A549 (cell line): Measurements from ENCODE around the gene GAK. TPM values are rescaled to one million over a fixed set of nuclear protein-coding genes. Genes with fewer than 3 reads are reported as not detected.

Source experiments
- ATAC-seq, 2 experiments: fragments of 200-7000 bp in 1 of 2; fragments of >200 bp in 1 of 2; cut with Nextera tagmentation in 1 of 2; cut with Tn5 transposase in 1 of 2; 3 replicates each; pipeline versions ENCODE4 v1.8.0 to v1.9.1; 2018 to 2020; ENCODE audit warnings: mild to moderate bottlenecking in 1 of 2, moderate library complexity in 1 of 2
- CTCF ChIA-PET: fragments of 300-600 bp; sonication (Branson Sonifier 250); formaldehyde crosslinking; extraction: SDS; loops from one replicate; lab custom pipeline; 2021; ENCODE audit warnings: antibody characterized with exemption, inconsistent platforms; lab: Yijun Ruan, JAX
- POLR2A ChIA-PET: fragments of 350-600 bp; formaldehyde crosslinking; extraction: SDS; loops from one replicate; lab custom pipeline; 2021; ENCODE audit warnings: antibody characterized with exemption, inconsistent platforms; lab: Yijun Ruan, JAX
- DNase-seq, 2 experiments: peaks; one replicate each; pipeline versions ENCODE4 v3.0.0 to v3.0.0-alpha.2; 2011 to 2016; ENCODE audit warnings: low read depth in 1 of 2, low spot score in 1 of 2
- FAIRE-seq: peaks from 2 replicates; lab custom pipeline; 2011; peaks lifted over from hg19 to GRCh38; lab: Jason Lieb, UNC
- H3K27ac ChIP-seq, 2 experiments: fragments of >200 bp; sonication (Bioruptor Twin); formaldehyde crosslinking; 3 replicates each; pipeline ENCODE4 v1.5.1; 2016 to 2017
- H3K4me1 ChIP-seq: fragments of >200 bp; sonication (Bioruptor Twin); formaldehyde crosslinking; 3 replicates; pipeline ENCODE4 v1.6.1; 2016
- H3K4me2 ChIP-seq: fragments of >200 bp; sonication (Bioruptor Twin); formaldehyde crosslinking; 3 replicates; pipeline ENCODE4 v1.6.1; 2016
- H3K4me3 ChIP-seq: fragments of >200 bp; sonication (Bioruptor Twin); formaldehyde crosslinking; 3 replicates; pipeline ENCODE4 v1.5.1; 2016
- H3K9me3 ChIP-seq: fragments of >200 bp; sonication (Bioruptor Twin); formaldehyde crosslinking; 3 replicates; pipeline ENCODE4 v1.6.1; 2016
- EHMT2 ChIP-seq: fragments of 200-600 bp; sonication (generic); IDR thresholded peaks from 2 replicates; pipeline ENCODE4 v1.6.1; 2016; ENCODE audit warnings: antibody characterized with exemption, low read depth, mild to moderate bottlenecking, moderate library complexity
- EP300 ChIP-seq, 2 experiments: fragments of >200 bp; sonication (Bioruptor Twin); formaldehyde crosslinking; IDR thresholded peaks; 2 replicates in 1 of 2; 3 replicates in 1 of 2; pipeline ENCODE4 v1.6.1; 2016 to 2017
- FOSL2 ChIP-seq, 2 experiments: fragments of 450-650 bp in 1 of 2; fragments of >200 bp in 1 of 2; sonication (Bioruptor Twin) in 1 of 2; formaldehyde crosslinking; IDR thresholded peaks; 2 replicates each; pipeline versions ENCODE4 v1.5.0 to v1.6.1; 2016 to 2020; ENCODE audit warnings: mild to moderate bottlenecking in 1 of 2, moderate library complexity in 1 of 2
- JUNB ChIP-seq: fragments of >200 bp; sonication (Bioruptor Twin); formaldehyde crosslinking; IDR thresholded peaks from 2 replicates; pipeline ENCODE4 v1.6.1; 2016
- MAFK ChIP-seq: fragments of 450-650 bp; IDR thresholded peaks from 2 replicates; pipeline ENCODE4 v1.6.1; 2014; ENCODE audit not compliant: partially characterized antibody
- NFE2L2 ChIP-seq: fragments of 150-350 bp; conservative IDR thresholded peaks from 2 replicates; pipeline ENCODE4 v1.6.1; 2014; ENCODE audit warnings: low read length
- PHF8 ChIP-seq: fragments of 200-600 bp; sonication (generic); IDR thresholded peaks from 2 replicates; pipeline ENCODE4 v1.6.1; 2016; ENCODE audit warnings: low read depth, mild to moderate bottlenecking, antibody characterized with exemption, moderate library complexity, borderline replicate concordance
- POLR2A ChIP-seq: IDR thresholded peaks from 2 replicates; pipeline ENCODE4 v1.6.1; 2012; ENCODE audit warnings: mild to moderate bottlenecking, low read length
- POLR2AphosphoS2 ChIP-seq: conservative IDR thresholded peaks from 2 replicates; pipeline ENCODE4 v1.6.1; 2012; ENCODE audit warnings: low read length, improper control_type of control experiment, inconsistent platforms
- RFX5 ChIP-seq: fragments of 450-650 bp; IDR thresholded peaks from 2 replicates; pipeline ENCODE4 v1.7.1; 2014; ENCODE audit warnings: antibody characterized with exemption, mild to moderate bottlenecking, moderate library complexity
- RNF2 ChIP-seq: fragments of 200-600 bp; sonication (generic); IDR thresholded peaks from 2 replicates; pipeline ENCODE4 v1.6.1; 2016; ENCODE audit warnings: low read depth, mild to moderate bottlenecking, antibody characterized with exemption, moderate library complexity, borderline replicate concordance
- TFCP2L1 ChIP-seq: fragments of 250-450 bp; sonication (Bioruptor Pico); IDR thresholded peaks from 2 replicates; pipeline ENCODE4 v1.5.0; 2021; ENCODE audit warnings: mild to moderate bottlenecking
- TP53 ChIP-seq: fragments of 250-450 bp; sonication (Bioruptor Pico); IDR thresholded peaks from 2 replicates; pipeline ENCODE4 v1.5.0; 2021; ENCODE audit warnings: mild to moderate bottlenecking, moderate library complexity
- ZC3H11A ChIP-seq: fragments of 450-650 bp; IDR thresholded peaks from 2 replicates; pipeline ENCODE4 v1.6.1; 2014; ENCODE audit warnings: antibody characterized with exemption, mild to moderate bottlenecking
- WGBS: methylation state at CpG from one replicate; pipeline ENCODE4 v1.1.6; 2017; ENCODE audit errors: missing lambda C conversion rate; 5-methylcytosine and 5-hydroxymethylcytosine counted together
- polyA plus RNA-seq, 4 experiments: library from polyadenylated mRNA; depleted of rRNA in 3 of 4; stranded (reverse); fragments of >200 nt; fragmentation: RNase III in 1 of 4; extraction: RNeasy Plus Mini Kit Qiagen cat#74134 plus additional on column Dnase treatment in 1 of 4; gene quantifications; 2 replicates in 3 of 4; 3 replicates in 1 of 4; pipeline ENCODE4 v1.2.3, GENCODE V29; 2011 to 2017
- TF ChIP-seq, protein P1 (sequence below): fragments of 450-650 bp; IDR thresholded peaks from 2 replicates; pipeline ENCODE4 v1.6.1; 2014; ENCODE audit warnings: antibody characterized with exemption
- TF ChIP-seq, protein P2 (sequence below): fragments of >200 bp; sonication (Bioruptor Twin); formaldehyde crosslinking; IDR thresholded peaks from 3 replicates; pipeline ENCODE4 v1.5.1; 2016
- TF ChIP-seq, protein P3 (sequence below): fragments of >200 bp; sonication (Bioruptor Twin); formaldehyde crosslinking; IDR thresholded peaks from 3 replicates; pipeline ENCODE4 v1.6.1; 2016
- TF ChIP-seq, protein P4 (sequence below): fragments of 200-600 bp; sonication (generic); IDR thresholded peaks from 2 replicates; pipeline ENCODE4 v1.6.1; 2016; ENCODE audit warnings: antibody characterized with exemption, mild to moderate bottlenecking, moderate library complexity

Gene GAK
- polyA plus RNA-seq, 2 of the 4 experiments (the other 2 are of a cell fraction): 13.8 to 34.3 TPM

- TF ChIP-seq, protein P1, sequence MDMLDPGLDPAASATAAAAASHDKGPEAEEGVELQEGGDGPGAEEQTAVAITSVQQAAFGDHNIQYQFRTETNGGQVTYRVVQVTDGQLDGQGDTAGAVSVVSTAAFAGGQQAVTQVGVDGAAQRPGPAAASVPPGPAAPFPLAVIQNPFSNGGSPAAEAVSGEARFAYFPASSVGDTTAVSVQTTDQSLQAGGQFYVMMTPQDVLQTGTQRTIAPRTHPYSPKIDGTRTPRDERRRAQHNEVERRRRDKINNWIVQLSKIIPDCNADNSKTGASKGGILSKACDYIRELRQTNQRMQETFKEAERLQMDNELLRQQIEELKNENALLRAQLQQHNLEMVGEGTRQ: no peak
These were observed 26.7 kb upstream of the GAK start (continued) for GRCh38 chr4:958696-959337.

GRCh38 chr4:958314-958665, 26.2 kb upstream of the GAK start:
- H3K27ac ChIP-seq: no peak overlapping the region
- no peak for DNase-seq
- ChIA-PET CTCF (no interaction called here), POLR2A (no interaction called here)
- H3K9me3 ChIP-seq: no peaks in the 10 kb centered on the region
- no peak for ATAC-seq
- H3K4me2 ChIP-seq: no peak overlapping the region
- FAIRE-seq: no peak
- WGBS: 93% methylated on average over 4 of the region's 17 CpGs
- no peak for TF ChIP-seq EHMT2
- no peak for TF ChIP-seq NFE2L2
- no peak for TF ChIP-seq EP300 (IDR thresholded peaks at IDR 0.05)
- no peak for TF ChIP-seq POLR2AphosphoS2
- no peak for TF ChIP-seq RFX5
- TF ChIP-seq, protein P2, sequence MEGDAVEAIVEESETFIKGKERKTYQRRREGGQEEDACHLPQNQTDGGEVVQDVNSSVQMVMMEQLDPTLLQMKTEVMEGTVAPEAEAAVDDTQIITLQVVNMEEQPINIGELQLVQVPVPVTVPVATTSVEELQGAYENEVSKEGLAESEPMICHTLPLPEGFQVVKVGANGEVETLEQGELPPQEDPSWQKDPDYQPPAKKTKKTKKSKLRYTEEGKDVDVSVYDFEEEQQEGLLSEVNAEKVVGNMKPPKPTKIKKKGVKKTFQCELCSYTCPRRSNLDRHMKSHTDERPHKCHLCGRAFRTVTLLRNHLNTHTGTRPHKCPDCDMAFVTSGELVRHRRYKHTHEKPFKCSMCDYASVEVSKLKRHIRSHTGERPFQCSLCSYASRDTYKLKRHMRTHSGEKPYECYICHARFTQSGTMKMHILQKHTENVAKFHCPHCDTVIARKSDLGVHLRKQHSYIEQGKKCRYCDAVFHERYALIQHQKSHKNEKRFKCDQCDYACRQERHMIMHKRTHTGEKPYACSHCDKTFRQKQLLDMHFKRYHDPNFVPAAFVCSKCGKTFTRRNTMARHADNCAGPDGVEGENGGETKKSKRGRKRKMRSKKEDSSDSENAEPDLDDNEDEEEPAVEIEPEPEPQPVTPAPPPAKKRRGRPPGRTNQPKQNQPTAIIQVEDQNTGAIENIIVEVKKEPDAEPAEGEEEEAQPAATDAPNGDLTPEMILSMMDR: no peak
- no peak for TF ChIP-seq FOSL2 (IDR thresholded peaks at IDR 0.05)
- no peak for TF ChIP-seq FOSL2 (CRISPR knock-in tag; IDR thresholded peaks at IDR 0.05)
- TF ChIP-seq TFCP2L1 (CRISPR knock-in tag): no peak
- TF ChIP-seq MAFK: no peak
- TF ChIP-seq RNF2: no peak
- no peak for TF ChIP-seq TP53 (CRISPR knock-in tag)
- TF ChIP-seq, protein P3, sequence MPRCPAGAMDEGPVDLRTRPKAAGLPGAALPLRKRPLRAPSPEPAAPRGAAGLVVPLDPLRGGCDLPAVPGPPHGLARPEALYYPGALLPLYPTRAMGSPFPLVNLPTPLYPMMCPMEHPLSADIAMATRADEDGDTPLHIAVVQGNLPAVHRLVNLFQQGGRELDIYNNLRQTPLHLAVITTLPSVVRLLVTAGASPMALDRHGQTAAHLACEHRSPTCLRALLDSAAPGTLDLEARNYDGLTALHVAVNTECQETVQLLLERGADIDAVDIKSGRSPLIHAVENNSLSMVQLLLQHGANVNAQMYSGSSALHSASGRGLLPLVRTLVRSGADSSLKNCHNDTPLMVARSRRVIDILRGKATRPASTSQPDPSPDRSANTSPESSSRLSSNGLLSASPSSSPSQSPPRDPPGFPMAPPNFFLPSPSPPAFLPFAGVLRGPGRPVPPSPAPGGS: no peak
- no peak for TF ChIP-seq PHF8
- TF ChIP-seq ZC3H11A: no peak
- TF ChIP-seq JUNB: no peak
- TF ChIP-seq POLR2A: no peak
- TF ChIP-seq, protein P4, sequence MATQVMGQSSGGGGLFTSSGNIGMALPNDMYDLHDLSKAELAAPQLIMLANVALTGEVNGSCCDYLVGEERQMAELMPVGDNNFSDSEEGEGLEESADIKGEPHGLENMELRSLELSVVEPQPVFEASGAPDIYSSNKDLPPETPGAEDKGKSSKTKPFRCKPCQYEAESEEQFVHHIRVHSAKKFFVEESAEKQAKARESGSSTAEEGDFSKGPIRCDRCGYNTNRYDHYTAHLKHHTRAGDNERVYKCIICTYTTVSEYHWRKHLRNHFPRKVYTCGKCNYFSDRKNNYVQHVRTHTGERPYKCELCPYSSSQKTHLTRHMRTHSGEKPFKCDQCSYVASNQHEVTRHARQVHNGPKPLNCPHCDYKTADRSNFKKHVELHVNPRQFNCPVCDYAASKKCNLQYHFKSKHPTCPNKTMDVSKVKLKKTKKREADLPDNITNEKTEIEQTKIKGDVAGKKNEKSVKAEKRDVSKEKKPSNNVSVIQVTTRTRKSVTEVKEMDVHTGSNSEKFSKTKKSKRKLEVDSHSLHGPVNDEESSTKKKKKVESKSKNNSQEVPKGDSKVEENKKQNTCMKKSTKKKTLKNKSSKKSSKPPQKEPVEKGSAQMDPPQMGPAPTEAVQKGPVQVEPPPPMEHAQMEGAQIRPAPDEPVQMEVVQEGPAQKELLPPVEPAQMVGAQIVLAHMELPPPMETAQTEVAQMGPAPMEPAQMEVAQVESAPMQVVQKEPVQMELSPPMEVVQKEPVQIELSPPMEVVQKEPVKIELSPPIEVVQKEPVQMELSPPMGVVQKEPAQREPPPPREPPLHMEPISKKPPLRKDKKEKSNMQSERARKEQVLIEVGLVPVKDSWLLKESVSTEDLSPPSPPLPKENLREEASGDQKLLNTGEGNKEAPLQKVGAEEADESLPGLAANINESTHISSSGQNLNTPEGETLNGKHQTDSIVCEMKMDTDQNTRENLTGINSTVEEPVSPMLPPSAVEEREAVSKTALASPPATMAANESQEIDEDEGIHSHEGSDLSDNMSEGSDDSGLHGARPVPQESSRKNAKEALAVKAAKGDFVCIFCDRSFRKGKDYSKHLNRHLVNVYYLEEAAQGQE: no peak
- no peaks in the 10 kb centered on the region for H3K4me1 ChIP-seq
- no peak overlapping the region for H3K4me3 ChIP-seq
